KMS-11 (cell line): ENCODE data around the gene ZNF521.

ENCODE experiments used
- H2AFZ ChIP-seq: fragments of 200-600 bp; sonication (generic); 2 replicates; pipeline ENCODE4 v1.6.1; 2016; ENCODE audit warnings: antibody characterized with exemption, mixed run types, low read depth
- H3K27ac ChIP-seq: fragments of 200-600 bp; sonication (generic); 2 replicates; pipeline ENCODE4 v1.6.1; 2016; ENCODE audit warnings: mild to moderate bottlenecking, mixed run types
- H3K27me3 ChIP-seq: fragments of 200-600 bp; sonication (generic); 2 replicates; pipeline ENCODE4 v1.6.1; 2017; ENCODE audit warnings: mild to moderate bottlenecking, low read depth, mixed run types, moderate library complexity; ENCODE audit not compliant: insufficient read depth
- H3K36me3 ChIP-seq: fragments of 200-600 bp; sonication (generic); 2 replicates; pipeline ENCODE4 v1.6.1; 2017; ENCODE audit warnings: mild to moderate bottlenecking, mixed run types; ENCODE audit not compliant: insufficient read depth
- H3K4me1 ChIP-seq: fragments of 200-600 bp; sonication (generic); 2 replicates; pipeline ENCODE4 v1.6.1; 2016; ENCODE audit warnings: mild to moderate bottlenecking, low read depth, mixed run types; ENCODE audit not compliant: poor library complexity, severe bottlenecking
- H3K4me2 ChIP-seq: fragments of 200-600 bp; sonication (generic); 2 replicates; pipeline ENCODE4 v1.7.0; 2016; ENCODE audit warnings: mild to moderate bottlenecking, mixed run types
- H3K4me3 ChIP-seq: fragments of 200-600 bp; sonication (generic); IDR thresholded peaks from 2 replicates; pipeline ENCODE4 v1.6.1; 2017; ENCODE audit warnings: low read depth, low read length, mixed read lengths; ENCODE audit not compliant: insufficient read depth
- H3K79me2 ChIP-seq: fragments of 200-600 bp; sonication (generic); 2 replicates; pipeline ENCODE4 v1.6.1; 2016; ENCODE audit warnings: low read depth, mixed run types; ENCODE audit not compliant: insufficient read depth
- H3K9ac ChIP-seq: fragments of 200-600 bp; sonication (generic); 2 replicates; pipeline ENCODE4 v1.6.1; 2016; ENCODE audit warnings: mild to moderate bottlenecking, mixed run types
- H4K20me1 ChIP-seq: fragments of 200-600 bp; sonication (generic); 2 replicates; pipeline ENCODE4 v1.6.1; 2016; ENCODE audit warnings: mild to moderate bottlenecking, mixed run types; ENCODE audit not compliant: insufficient read depth
- TF ChIP-seq, protein P1 (sequence below): fragments of 200-600 bp; sonication (generic); conservative IDR thresholded peaks from 2 replicates; pipeline ENCODE4 v1.6.1; 2017; ENCODE audit warnings: low read depth, mild to moderate bottlenecking, antibody characterized with exemption, low read length, moderate library complexity, mixed read lengths

ZNF521 gene

DNA sequence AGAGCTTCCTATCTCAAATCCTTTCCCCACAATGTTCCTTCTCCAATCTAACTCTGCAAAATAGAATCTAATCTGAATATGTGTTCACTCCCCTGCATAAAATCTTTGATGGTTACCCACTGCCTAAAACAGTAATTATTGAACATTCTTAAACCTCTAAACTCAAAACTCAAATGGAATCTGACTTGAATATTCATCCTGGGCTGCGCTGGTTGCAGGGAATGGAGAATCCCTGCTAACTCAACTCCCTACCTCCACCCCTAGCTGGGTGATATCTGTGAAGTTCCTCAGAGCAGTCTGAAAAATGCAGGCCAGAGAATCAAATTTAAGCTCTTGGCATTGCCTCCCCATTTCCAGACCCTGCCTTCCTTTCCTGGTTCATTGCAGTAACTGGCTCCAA, 44.8 kb downstream of the ZNF521 start:
- H3K9ac ChIP-seq = no peak overlapping the region
- H3K4me1 ChIP-seq = no peaks in the 10 kb centered on the region
- TF ChIP-seq, protein P1, sequence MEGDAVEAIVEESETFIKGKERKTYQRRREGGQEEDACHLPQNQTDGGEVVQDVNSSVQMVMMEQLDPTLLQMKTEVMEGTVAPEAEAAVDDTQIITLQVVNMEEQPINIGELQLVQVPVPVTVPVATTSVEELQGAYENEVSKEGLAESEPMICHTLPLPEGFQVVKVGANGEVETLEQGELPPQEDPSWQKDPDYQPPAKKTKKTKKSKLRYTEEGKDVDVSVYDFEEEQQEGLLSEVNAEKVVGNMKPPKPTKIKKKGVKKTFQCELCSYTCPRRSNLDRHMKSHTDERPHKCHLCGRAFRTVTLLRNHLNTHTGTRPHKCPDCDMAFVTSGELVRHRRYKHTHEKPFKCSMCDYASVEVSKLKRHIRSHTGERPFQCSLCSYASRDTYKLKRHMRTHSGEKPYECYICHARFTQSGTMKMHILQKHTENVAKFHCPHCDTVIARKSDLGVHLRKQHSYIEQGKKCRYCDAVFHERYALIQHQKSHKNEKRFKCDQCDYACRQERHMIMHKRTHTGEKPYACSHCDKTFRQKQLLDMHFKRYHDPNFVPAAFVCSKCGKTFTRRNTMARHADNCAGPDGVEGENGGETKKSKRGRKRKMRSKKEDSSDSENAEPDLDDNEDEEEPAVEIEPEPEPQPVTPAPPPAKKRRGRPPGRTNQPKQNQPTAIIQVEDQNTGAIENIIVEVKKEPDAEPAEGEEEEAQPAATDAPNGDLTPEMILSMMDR = no peak
- no peak overlapping the region for H3K4me2 ChIP-seq
- H3K27ac ChIP-seq = no peak overlapping the region
- no peaks in the 10 kb centered on the region for H3K79me2 ChIP-seq
- no peak overlapping the region for H3K4me3 ChIP-seq
- no peaks in the 10 kb centered on the region for H4K20me1 ChIP-seq
- no peaks in the 10 kb centered on the region for H3K27me3 ChIP-seq
- no peak overlapping the region for H2AFZ ChIP-seq
- H3K36me3 ChIP-seq = no peaks in the 10 kb centered on the region

DNA sequence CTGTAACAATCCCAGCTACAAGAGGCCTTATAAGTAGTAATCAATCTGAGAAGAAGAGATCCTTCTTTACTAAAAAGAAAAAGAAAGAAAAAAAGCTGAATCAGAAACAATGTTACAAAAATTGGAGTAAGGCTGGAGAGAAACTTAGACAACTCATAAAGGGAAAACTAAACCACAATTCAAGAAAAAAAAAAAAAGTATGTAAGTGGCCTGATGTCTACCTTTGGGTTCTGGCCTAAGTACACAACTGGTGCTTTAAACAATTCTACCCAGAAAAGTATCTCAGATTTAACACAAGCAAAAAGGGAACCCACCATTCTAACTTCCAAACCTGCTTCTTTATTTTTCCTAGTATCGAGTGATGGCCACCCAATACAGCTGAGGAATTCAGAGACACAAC, 45.3 kb downstream of the ZNF521 start:
- H3K27ac ChIP-seq = no peak overlapping the region
- no peaks in the 10 kb centered on the region for H4K20me1 ChIP-seq
- H3K27me3 ChIP-seq = no peaks in the 10 kb centered on the region
- no peak overlapping the region for H3K4me3 ChIP-seq
- no peak overlapping the region for H3K9ac ChIP-seq
- H2AFZ ChIP-seq = no peak overlapping the region
- no peaks in the 10 kb centered on the region for H3K4me1 ChIP-seq
- H3K36me3 ChIP-seq = no peaks in the 10 kb centered on the region
- no peak overlapping the region for H3K4me2 ChIP-seq
- no peaks in the 10 kb centered on the region for H3K79me2 ChIP-seq
- TF ChIP-seq, protein P1 = no peak

DNA sequence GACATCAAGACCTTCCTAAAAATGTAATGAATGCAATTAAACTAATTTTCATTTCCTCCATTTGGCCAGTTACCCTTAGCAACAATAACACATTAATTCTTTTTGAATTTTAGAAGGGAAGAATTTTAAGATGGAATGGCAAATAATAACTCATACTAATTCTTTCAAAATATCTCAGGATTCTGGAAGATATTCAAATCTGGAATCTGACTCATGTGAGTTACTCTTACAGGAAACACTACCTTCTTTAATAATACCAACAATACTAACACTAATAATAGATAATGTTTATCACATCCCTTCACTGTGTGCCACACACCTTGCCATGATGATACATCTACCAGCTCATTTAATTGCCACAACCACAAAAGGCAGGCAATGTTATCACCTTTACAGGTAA, 46.4 kb downstream of the ZNF521 start:
- Histone ChIP-seq H3K4me2 (no peak overlapping the region), H2AFZ (no peak overlapping the region), H3K4me3 (no peak overlapping the region)

DNA sequence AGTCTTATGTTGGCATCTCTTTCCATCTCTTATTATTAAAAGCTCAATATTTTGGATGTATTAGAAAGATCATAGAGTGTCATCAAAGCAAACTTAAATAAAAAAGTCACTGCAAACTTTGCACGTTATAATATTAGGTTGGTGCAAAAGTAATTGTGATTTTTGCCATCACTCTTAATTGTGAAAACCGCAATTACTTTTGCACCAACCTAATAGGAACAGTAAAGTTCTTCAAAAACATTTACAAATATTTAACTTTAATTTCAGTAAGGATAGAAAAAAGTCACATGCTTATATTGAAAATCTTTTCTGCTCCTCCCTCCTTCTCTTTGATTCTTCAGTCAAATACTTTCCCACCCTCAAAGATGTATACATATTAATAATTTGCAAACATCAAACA, 51.5 kb downstream of the ZNF521 start:
- Histone ChIP-seq H3K27me3 (no peaks in the 10 kb centered on the region), H3K79me2 (no peaks in the 10 kb centered on the region), H4K20me1 (no peaks in the 10 kb centered on the region), H3K4me3 (no peak overlapping the region), H3K4me1 (no peaks in the 10 kb centered on the region), H3K36me3 (no peaks in the 10 kb centered on the region), H2AFZ (no peak overlapping the region), H3K4me2 (no peak overlapping the region), H3K27ac (no peak overlapping the region), H3K9ac (no peak overlapping the region)
- TF ChIP-seq, protein P1 = no peak

More for the DNA sequence above, 46.4 kb downstream of the ZNF521 start:
- no peaks in the 10 kb centered on the region for H3K27me3 ChIP-seq
- H3K36me3 ChIP-seq = no peaks in the 10 kb centered on the region
- H4K20me1 ChIP-seq = no peaks in the 10 kb centered on the region
- H3K79me2 ChIP-seq = no peaks in the 10 kb centered on the region
- H3K27ac ChIP-seq = no peak overlapping the region
- no peaks in the 10 kb centered on the region for H3K4me1 ChIP-seq
- TF ChIP-seq, protein P1 = no peak
- no peak overlapping the region for H3K9ac ChIP-seq
